Activated gamma-delta T cell treated with anti-CD3 and anti-CD28 coated beads, Interleukin-2, amount 50 U/mL, for 16 hours (primary cell): ENCODE measurements around the gene OR52D1.

Source experiments
- DNase-seq: peaks from one replicate; pipeline ENCODE4 v3.0.0-alpha.2; 2020; ENCODE audit warnings: low read depth

Gene OR52D1

DNA sequence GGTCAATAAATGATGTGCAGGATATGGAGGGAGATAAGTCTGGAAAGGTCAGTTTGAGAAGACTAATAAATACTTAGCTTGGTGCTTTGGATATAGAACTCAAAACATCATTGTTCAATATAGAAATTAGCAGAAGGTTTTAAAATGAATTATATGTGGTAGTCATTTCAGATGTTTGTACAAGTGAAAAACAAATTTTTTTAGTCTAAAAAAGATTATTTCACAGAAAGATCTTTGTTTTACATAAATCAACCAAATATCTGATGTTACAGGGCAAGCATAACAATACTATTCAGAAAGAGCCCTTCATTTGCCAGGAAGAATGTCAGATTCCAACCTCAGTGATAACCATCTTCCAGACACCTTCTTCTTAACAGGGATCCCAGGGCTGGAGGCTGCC is at the start of gene OR52D1:
OR52D1 (plus strand) TSS at position 301 of the 400 bp plus-strand sequence; CDS start at position 323, 22 bp downstream.
- DNase-seq, result no peak

DNA sequence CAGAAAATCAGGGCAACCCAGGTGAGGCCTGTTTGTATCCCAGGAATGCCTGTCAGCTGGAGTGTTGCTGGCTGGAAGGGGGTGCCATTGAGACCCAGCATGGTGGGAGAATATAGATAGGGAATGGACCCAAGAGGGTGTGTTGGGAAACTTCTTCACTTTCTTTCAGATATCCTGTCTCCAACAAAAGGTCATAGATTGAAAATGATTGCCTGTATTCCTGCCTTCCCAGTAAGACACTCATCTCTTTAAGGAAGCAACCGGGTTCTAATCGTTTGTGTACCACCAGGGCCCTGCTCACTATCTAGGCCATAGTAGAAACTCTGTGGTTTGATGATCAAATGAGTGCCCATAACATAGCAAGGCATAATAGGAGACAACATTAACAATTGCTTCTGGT is 47.1 kb upstream of the OR52D1 start, which contains the start of gene OR51I1:
OR51I1 (minus strand) TSS at position 101 of the 400 bp plus-strand sequence; CDS start at position 101, 0 bp downstream.
- no peak for DNase-seq

DNA sequence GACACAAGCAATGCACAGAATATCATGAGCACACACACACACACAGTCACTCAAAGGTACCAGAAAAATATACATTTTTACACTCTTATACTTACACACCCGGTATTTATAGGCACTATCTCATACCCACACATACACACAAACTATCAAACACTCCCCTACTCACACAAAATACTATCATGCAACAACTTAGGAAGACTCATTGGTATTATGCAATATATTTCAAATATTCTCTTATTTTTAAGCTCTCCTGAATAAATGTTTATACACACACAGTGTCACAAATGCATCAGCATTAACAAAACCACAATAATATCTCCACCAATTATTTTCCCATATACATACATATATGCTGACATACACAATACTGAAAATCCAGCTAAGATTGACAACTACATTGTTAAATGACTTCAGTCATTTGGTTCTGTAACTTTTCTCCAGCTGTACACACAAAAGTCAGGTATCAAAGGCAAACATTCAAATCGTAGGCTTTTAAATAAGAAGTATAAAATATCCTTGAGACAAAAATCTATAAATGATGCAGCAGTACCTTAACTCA is 44.6 kb upstream of the OR52D1 start:
- no peak for DNase-seq

DNA sequence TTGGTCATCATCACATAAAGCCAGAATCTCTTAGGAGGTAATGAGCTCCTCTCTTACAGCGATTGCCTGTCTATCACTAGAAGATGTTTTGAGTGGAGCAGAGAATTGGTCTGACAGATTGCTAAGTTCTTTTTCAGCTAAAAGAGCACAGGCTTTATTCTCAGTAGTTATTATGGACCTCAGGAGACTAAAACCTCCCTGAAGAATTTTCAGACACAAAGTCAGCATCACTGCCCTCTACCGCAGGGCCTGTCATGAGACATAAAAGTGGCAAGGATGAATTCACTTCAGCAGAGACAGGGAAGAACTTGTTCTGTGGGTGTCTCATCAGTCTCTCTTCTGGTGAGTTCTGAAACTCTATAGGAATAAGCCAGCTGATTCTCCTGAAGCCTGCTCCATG is 39.5 kb upstream of the OR52D1 start, which contains the start of gene OR51I2:
OR51I2 (plus strand) TSS at position 301 of the 400 bp plus-strand sequence. CDS start 4,166 bp downstream, outside the sequence.
- no peak for DNase-seq

DNA sequence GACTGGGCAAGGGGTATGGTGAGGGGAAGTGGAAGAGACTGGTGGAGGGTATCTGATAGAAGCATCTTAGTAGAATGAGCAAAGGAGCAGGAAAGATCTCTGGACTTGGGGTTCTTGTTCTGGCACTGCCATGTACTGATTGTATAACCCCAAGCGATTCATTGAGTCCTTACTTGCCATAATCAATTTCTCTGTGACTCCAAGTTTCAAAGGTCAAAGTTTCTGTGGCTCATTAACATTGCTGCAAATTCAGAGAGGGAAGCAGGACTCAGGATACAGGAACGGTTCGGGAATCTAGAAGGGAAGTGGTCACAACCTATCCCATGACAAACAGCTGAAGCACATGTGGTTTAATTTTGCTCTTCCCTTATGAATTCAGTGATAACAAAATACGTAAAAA is 39.1 kb upstream of the OR52D1 start:
- no peak for DNase-seq

DNA sequence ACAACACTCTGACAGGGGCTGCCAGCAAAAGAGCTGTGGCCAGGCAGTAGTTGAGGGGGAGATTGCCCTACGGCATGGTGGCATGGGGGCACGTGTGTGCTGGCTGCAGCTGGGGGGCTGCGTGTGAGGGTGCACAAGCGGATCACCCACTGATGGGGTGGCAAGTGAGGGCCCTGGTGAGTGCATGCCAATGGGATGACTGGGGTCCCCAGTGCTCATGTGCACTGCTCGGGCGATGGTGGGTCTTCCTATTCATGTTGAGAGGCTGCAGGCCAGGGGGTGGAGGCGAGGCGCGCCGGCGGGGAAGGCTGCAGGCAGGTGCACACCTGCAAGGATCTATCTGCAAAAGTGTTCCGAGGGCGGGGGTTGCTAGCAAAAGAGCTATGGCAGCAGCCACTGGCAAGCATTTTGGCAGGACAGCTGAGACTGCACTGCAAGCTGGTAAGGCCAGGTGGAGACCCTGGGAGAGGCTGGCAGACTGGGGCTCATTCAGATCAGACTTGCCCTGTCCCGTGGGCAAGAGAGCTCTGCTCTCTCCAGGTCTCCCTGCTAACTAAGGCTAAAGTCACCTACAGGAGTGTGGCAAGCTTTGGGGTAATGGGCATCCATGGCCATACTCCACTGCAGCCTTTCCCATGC is 27.4 kb upstream of the OR52D1 start:
- DNase-seq, result no peak

DNA sequence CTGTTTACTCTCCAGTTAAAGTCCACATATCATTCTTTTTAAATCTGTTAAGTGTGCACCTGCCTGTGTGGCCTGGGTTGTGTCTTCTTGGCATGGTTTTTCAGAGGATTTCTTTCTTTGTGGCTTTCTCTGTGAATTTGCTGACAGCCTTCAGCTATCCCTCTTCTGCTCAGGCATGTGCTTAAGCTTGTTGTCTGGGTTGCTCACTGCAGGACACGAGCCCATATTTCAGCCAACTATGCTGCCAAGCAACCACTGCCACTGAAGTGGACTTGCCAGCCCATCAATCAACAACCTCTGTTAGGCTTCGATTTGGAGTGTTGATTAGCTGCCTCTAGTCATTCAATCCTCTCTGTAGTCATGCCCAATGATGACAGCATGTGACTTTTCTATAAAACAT is 21.0 kb upstream of the OR52D1 start:
- no peak for DNase-seq

DNA sequence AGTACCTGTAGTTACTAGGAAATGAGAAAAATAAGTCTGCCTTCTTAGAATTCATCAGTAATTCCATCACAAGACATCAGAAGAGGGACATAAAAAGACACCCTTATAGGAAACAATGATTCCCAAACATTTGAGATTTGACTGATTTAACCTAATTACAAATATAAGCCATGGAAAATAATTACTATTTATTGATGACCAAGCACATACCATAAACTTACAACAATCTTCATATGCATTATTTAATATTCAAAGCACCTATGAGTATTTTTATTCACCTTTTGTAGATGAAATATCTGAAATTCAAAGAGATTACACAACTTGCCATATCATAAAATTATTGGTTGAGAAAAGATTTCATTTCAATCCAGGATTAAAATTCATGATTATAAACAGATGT is 14.6 kb upstream of the OR52D1 start:
- DNase-seq, result no peak

DNA sequence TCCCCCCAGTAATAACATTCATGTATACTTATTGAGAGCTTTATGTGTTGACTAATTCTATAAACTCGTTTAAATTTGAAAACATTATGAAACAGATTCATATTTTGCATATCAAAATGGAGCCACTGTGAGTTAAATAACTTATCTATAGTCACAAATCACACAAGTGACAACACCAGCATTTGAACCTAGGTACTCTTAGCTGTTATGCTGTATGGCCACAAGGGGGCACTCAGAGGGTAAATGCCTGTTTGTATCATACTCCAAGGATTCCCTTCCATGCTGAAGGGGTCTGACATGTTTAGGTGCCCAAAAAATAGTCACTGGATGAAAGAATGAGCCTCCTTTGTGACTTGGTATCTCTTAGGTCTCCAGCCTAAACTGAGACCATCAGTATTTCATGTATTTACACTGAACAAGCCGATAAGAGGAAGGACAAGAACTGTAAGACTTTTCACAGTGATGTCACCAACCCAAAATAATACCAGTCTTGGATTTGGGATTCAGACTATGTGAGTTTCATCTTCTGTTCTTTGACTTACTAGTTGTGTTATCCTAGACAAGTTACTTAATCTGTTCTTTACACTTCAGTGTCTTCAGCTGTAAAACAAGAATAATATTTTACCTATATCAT is 12.2 kb upstream of the OR52D1 start:
- peak; percentile 7 for DNase-seq

DNA sequence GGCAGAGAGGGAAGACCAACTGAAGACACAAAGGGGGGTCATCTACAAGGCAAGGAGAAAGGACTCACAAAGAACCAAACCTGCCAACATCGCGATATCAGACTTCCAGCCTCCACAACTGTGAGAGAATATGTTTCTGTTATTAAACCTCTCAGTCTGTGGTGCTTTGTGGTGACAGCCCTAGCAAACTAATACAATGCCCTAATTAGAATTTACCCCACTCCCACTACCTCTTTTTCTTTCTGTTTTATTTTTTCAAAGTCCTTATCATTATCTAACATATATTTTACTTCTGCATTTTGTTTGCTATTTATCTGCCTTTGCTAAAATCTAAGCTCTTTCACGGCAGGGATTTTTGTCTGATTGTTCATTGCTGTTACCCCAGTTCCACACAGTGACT is 2.5 kb upstream of the OR52D1 start:
- DNase-seq, result no peak

DNA sequence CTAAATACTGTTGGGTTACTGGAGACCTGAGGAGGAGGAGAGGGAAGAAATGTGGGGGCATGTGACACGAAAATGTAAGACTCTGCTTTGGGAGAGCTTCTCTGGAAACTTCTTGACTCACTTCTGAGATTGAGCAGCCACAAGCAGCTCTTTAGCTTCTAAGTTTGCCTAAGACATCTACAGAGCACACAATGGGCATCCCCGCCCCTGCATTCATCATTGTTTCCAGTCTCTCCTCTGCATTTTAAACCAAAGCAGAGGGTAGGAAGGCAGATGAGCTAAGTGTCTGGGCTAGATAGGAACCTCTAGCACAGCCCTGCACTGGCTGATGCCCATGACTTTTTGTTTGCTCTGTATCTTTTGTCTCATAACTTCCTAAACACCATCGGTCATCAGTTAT is 2.1 kb upstream of the OR52D1 start:
- DNase-seq, result no peak

DNA sequence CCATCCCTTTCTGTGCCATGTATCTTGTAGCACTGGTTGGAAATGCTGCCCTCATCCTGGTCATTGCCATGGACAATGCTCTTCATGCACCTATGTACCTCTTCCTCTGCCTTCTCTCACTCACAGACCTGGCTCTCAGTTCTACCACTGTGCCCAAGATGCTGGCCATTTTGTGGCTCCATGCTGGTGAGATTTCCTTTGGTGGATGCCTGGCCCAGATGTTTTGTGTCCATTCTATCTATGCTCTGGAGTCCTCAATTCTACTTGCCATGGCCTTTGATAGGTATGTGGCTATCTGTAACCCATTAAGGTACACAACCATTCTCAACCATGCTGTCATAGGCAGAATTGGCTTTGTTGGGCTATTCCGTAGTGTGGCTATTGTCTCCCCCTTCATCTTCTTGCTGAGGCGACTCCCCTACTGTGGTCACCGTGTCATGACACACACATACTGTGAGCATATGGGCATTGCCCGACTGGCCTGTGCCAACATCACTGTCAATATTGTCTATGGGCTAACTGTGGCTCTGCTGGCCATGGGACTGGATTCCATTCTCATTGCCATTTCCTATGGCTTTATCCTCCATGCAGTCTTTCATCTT is 414 bp downstream of the OR52D1 start:
- no peak for DNase-seq

DNA sequence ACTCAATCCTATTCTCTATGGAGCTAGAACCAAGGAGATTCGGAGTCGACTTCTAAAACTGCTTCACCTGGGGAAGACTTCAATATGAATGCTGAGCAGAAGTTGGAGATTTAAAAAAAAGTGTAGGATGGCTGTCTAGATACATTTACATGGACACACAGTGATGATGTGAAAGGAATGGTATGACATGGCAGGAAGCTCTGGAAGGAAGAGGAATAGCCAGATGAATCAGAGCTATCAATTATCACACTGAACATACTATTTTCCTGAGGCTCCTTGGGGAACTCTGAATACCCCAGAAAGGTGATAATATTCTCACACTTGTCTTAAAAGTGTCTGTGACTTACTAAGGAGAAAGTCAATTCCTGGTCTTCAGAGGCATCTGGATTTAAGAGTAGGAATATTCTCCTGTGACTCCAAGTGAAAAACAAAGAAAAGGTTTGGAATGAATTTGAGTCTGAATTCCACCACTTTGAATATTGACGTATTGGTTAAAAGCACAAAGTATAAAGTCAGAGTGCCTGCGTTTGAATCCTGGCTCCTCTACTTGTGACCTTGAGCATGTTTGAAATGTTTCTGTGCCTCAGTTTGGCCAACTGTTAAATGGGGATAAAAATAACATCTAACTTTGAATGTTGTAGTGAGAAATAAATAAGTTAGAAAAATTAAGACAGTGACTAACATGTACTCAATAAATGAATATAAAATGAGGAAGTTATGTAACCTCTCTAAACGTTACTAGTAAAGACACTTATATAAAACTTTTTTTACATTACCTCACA is 1.3 kb downstream of the OR52D1 start:
- no peak for DNase-seq

DNA sequence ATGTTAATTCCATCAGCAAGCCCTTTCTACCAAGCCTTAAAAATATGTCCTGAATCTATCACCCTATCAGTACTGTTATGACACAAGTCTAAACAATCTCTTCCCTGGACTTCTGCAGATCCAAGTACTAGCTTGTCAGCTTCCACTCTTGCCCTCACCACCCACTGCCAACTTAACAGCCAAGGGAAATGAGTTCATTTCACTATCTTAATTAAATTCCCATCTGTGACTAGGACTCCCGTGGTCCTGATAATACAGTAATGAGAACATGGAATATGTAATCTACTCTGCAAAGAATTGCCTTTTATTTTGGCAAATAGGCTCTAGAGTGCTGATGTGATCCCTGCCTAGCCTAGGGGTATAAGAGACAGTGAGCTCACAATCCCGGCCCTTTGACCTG is 11.2 kb downstream of the OR52D1 start:
- no peak for DNase-seq

DNA sequence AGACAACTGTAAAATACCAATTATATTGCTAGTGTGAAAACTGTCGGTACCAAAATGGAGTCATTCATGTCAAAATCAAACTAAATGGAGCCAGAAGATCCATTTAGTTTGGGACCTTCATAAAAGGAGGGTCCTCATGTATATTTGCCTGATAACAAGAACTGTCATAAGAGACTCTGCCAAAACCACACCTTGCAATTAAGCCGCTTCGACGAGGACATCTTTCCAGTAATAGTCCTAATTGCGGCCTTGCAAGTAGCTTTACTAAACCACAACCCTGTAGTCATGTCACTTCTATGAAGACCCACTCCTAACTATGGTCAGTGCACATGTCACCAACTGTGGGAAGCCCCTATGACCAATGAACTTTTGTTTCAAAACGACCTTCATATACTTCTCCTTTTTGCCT is 11.9 kb downstream of the OR52D1 start:
- no peak for DNase-seq

DNA sequence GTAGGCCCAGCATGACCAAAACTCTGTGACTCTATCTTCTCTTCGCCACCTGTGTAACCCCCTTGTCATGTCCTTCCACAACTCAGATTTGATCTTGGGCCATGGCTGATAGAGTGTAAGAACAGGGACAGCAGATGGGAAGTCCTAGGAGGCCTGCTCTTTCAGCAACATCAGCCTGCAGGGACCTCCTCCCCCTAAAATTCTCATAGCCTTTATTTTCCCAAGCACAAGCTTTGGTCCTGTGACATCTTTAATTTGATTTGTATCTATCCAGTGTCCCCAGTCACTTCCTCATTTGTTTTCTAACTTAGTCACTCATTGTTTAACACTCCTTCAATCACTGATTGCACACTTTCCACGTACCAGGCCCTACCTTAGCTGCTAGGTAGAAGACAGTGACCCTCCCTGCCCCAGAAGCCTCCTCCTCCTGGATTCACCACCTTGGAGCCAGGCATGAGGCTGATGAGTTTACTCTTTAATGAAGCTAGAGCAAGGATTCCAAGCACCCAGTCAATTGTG is 16.0 kb downstream of the OR52D1 start:
- no peak for DNase-seq

DNA sequence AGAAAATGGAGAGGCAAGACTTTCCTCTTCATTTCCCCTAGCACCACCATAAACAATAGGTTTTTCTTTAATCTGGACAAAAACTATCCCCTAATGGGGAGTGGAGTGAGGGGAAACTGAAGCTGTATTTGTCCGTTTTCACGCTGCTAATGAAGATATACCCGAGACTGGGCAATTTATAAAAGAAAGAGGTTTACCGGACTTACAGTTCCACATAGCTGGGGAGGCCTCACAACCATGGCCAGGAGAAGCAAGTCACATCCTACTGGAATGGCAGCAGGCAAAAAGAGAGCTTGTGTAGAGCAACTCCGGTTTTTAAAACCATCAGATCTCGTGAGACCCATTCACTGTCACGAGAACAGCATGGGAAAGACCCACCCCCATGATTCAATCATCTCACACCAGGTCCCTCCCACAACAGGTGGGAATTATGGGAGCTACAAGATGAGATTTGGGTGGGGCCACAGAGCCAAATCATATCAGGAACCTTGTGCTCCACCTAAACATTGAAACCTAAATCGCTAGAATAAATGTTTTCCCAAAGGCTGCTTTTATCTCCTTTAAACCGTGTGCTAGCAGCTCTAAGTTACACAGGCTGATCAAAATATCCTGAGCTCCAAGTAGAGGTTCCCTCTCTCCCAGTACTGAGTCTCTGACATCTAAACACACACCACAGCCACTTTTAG is 17.0 kb downstream of the OR52D1 start:
- DNase-seq, result no peak

DNA sequence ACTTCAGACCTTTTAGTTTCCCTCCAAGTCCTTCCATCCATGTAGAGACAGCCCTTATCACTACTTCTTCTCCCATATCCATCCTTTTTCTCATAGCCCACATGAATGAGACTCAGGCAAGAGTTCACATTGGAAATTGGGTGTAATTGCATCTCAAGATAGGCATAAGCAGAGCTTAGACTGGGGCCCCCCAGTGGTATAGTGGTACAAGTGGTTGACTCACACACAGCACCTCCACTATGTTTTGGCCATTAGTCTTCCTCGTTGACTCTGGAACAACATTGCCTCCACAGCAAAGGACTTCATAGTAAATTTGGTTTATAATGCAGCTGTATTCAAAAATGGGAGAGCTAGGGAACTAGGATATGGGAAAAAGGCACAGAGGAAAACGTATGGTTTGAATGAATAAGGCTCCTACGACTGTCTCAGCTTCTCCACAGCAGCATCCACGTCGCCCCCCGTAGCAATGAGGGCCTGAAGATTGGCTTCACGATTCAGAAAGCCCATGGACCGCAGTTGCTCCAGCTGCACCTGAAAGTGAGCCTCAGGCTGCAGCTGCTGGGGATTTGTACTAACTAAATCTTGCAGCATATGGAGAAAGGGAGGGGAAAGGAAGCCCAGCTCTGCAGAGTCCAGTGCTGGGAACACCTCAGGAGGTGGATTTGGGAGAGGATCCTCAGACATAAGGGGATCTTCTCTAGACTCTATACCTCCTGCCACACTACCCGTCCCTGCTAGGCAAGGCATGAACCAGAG is 18.9 kb downstream of the OR52D1 start:
- DNase-seq, result no peak

DNA sequence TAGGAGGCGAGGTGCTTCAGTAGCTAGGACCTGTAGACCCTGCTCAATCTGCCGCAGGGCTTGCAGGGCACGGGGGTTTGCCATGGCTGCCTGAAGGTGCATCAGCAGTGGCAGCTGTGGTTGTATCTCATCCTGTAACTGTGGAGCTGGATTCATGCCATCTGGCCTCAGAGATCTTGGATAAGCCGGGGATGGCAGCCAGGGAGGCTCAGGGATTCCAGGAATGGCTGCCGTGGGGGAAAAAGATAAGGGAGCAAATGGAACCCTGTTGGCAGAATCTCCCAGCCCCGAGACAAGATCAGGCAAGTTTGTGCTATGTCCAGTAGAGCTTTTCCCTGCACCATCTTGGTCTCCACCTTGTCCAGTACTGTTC is 19.4 kb downstream of the OR52D1 start:
- no peak for DNase-seq

DNA sequence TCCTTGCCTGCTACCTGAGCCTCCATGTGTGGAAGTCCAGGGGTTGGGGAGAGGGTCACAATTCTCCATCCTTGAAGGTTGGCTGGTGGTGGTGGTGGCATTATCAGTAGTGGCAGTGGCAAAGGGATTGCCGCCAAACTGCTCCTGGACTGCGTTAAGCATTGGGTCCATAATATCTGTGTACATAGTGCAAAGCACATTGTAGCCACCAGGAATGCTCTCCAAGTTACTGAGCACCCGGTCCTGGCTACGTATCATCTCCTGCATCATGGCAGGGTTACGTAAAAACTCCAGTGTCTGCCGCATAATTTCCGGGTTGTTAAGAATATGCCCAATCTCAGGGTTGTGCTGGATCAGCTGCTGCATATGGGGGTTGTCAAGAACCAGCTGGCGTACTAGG is 20.1 kb downstream of the OR52D1 start:
- no peak for DNase-seq

DNA sequence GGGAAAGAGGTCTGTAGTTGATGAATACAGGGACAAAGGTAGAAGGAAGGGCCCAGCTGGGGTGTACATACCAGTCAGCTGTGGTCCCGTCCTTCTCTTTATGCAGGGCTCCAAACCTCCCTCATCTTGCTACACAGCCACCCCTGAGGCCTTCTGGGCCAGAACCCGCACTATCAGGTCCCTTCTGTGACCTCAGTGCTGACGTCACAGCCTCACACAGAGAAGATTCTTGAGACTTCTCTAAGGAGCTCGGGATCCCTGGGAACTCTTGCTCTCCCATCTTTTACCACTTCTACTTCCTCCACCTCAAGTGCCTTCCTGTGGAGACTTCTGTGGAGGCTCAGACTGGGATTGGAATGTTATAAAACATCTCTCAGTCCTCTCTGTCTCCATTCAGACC is 21.3 kb downstream of the OR52D1 start, which contains the start of gene UBQLN3:
UBQLN3 (minus strand) TSS at position 155 of the 400 bp plus-strand sequence. CDS start 399 bp downstream, outside the sequence.
- DNase-seq, result no peak
